Kidney epithelial cell (primary cell): Measurements from ENCODE around the gene APOA4. TPM values are rescaled to one million over a fixed set of nuclear protein-coding genes. Genes with fewer than 3 reads are reported as not detected.

Experiments
- DNase-seq: peaks from one replicate; pipeline ENCODE4 v3.0.0-alpha.2; 2010; ENCODE audit warnings: low read depth
- H3K27me3 ChIP-seq: 2 replicates; pipeline ENCODE4 v1.6.0; 2011; ENCODE audit warnings: low read length; ENCODE audit not compliant: control insufficient read depth, insufficient read depth
- H3K36me3 ChIP-seq: 2 replicates; pipeline ENCODE4 v1.5.1; 2011; ENCODE audit warnings: low read length; ENCODE audit not compliant: control insufficient read depth, insufficient read depth
- H3K4me3 ChIP-seq: 2 replicates; pipeline ENCODE4 v1.5.1; 2011; ENCODE audit warnings: low read depth, mild to moderate bottlenecking, control low read depth, low read length
- total RNA-seq: library from RNA; depleted of rRNA; stranded (reverse); fragments of >200 nt; gene quantifications from 2 replicates; pipeline ENCODE4 v1.2.3, GENCODE V29; 2015
- TF ChIP-seq, protein P1 (sequence below): IDR thresholded peaks from 2 replicates; pipeline ENCODE4 v1.5.1; 2011; ENCODE audit warnings: mild to moderate bottlenecking, moderate library complexity, low read length, control low read depth, inconsistent platforms; ENCODE audit not compliant: insufficient read depth, poor library complexity, severe bottlenecking

Gene APOA4
- total RNA-seq, 1 donor from 2014 or later, result not detected

DNA sequence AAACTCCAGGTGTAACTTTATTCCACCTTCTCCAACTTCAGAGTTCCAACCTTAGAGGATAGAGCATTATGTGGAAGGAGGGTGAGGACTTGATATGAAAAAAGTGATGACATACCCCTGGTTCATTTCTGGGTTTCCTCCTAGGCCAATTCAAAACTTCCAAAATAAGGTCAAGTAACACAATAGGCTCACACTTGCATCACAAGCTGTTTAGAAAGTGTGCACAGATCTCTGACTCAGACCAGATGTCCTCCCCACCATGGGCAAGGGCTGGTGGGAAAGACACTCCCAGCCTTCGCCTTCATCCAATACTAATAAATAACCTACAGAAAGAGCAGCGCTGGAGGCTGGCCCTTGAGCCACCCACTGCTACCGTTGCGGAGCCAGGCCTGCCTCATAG lies 44.5 kb downstream of the APOA4 start:
- TF ChIP-seq, protein P1, sequence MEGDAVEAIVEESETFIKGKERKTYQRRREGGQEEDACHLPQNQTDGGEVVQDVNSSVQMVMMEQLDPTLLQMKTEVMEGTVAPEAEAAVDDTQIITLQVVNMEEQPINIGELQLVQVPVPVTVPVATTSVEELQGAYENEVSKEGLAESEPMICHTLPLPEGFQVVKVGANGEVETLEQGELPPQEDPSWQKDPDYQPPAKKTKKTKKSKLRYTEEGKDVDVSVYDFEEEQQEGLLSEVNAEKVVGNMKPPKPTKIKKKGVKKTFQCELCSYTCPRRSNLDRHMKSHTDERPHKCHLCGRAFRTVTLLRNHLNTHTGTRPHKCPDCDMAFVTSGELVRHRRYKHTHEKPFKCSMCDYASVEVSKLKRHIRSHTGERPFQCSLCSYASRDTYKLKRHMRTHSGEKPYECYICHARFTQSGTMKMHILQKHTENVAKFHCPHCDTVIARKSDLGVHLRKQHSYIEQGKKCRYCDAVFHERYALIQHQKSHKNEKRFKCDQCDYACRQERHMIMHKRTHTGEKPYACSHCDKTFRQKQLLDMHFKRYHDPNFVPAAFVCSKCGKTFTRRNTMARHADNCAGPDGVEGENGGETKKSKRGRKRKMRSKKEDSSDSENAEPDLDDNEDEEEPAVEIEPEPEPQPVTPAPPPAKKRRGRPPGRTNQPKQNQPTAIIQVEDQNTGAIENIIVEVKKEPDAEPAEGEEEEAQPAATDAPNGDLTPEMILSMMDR, result no peak
- Histone ChIP-seq H3K4me3 (no peak overlapping the region), H3K27me3 (no peaks in the 10 kb centered on the region), H3K36me3 (no peaks in the 10 kb centered on the region)
- no peak for DNase-seq

DNA sequence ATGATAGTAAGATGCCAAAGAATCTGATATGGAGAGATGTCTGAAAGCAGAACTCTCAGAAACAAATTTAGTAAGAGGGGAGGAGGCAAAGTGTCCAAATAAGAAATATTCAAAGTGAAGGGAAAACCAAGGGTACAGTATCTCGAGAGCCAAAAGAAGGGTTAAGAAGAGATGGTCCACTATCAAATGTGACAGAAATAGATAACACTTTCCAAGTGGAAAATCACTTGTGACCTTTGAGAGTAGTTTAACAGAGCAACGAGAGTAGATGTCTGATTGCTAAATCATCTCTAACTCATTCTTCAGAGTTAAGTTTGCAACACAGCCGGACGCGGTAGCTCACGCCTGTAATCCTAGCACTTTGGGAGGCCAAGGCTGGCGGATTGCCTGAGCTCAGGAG lies 46.0 kb downstream of the APOA4 start:
- no peak for DNase-seq
- Histone ChIP-seq H3K4me3 (no peak overlapping the region), H3K27me3 (no peaks in the 10 kb centered on the region), H3K36me3 (no peaks in the 10 kb centered on the region)
- TF ChIP-seq, protein P1, result no peak

DNA sequence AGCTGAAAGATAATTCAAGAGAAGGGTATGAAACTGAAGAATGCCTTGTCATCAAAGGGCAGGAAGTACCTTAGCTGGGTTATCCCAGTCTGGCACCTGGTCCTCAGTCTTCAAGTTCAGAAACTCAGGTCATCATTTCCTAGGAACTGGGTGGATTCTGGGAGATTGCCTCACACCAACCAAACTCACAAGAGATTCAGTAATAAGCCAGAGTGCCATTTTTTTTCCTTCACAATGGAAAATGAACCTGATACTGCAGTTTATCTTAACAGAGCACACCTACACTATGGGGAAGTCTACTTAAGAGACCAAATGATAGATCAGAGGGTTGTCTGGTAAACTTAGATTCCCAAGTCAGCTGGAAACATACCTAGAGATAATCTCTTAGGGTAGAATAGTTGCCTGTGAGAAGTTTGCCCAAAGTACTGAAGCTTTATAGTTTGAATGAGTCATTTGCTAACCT lies 46.6 kb downstream of the APOA4 start:
- TF ChIP-seq, protein P1, result no peak
- DNase-seq, result no peak
- no peak overlapping the region for H3K4me3 ChIP-seq
- no peaks in the 10 kb centered on the region for H3K27me3 ChIP-seq
- H3K36me3 ChIP-seq, result no peaks in the 10 kb centered on the region

DNA sequence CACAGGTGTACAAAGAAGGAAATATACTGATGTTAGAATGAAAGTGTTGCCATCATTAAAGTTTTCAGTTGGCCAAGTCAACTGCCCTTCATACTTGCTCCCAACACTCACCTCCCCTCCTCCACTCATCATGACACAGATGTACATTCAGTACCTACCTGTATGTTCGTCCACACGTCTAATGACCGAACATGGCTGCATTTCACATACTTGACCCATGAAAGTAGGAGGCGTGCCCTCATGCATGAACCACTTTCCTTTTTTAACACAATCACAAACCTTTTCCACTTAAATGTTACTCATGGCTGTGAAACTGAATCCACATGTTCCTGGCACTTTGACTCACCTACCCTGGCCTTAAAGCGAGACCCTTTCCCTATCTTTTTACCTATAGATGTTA lies 47.1 kb downstream of the APOA4 start:
- Histone ChIP-seq H3K36me3 (no peaks in the 10 kb centered on the region), H3K27me3 (no peaks in the 10 kb centered on the region), H3K4me3 (no peak overlapping the region)
- TF ChIP-seq, protein P1, result no peak
- no peak for DNase-seq

DNA sequence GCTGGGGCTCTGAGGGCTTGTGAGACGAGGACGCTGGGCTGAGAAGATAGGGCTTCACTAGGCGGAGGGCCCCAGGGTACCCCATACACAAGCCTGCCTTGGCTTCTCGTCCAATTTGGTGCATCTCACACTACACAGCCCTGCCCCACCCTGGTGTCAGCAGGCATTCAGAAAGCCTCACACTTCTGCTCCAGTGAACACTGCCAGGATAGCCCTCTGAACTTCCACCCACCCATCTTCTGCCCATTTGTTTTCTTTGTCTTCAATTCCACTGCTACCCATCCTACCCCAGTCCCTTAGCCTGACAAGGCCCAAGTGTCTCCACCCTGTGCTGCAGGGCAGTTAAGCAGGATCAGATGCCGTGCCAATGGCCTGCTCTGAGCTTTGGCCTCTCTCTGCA lies 48.4 kb downstream of the APOA4 start:
- Histone ChIP-seq H3K4me3 (no peak overlapping the region), H3K27me3 (no peaks in the 10 kb centered on the region), H3K36me3 (no peaks in the 10 kb centered on the region)
- no peak for DNase-seq
- TF ChIP-seq, protein P1, result no peak
